Stimulated activated CD4-positive, alpha-beta T cell treated with anti-CD3 and anti-CD28 coated beads, Interleukin-4, amount 100 ng/mL, for 1 hour (primary cell): Measurements from ENCODE around the gene DDX54.

Source experiments
- DNase-seq: peaks from one replicate; pipeline ENCODE4 v3.0.0-alpha.2; 2020

The DDX54 gene

GRCh38 chr12:113116875-113117274 lies 68.4 kb downstream of the DDX54 start:
- DNase-seq: no peak

GRCh38 chr12:113115455-113116126 lies 69.7 kb downstream of the DDX54 start:
- no peak for DNase-seq

- DNase-seq: no peak
These were observed 70.7 kb downstream of the DDX54 start for GRCh38 chr12:113114447-113115178.

DNA sequence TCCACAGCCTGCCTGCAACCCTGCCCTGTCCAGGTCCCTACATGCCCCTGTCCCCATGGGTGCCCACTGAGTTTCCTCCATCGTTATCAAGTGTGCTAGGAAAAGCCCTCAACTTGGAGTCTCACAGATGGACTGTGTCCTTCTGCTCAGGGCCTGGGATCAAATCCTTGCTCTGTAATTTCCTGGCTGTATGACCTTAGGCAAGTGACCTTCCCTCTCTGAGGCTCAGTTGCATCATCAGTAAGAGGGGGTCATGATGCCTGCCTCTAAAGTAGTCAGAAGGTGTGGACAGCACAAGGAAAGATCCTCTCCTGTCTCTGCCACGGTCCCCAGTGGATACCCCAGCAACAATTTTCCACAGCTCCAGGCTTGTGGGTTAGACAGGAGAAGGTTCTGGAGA lies 71.9 kb downstream of the DDX54 start:
- DNase-seq: no peak

- no peak for DNase-seq
These were observed 73.0 kb downstream of the DDX54 start for GRCh38 chr12:113112043-113112899.

- DNase-seq: no peak
These were observed 74.0 kb downstream of the DDX54 start for GRCh38 chr12:113111247-113111646.

GRCh38 chr12:113109872-113110599 lies 75.2 kb downstream of the DDX54 start:
- DNase-seq: no peak

DNA sequence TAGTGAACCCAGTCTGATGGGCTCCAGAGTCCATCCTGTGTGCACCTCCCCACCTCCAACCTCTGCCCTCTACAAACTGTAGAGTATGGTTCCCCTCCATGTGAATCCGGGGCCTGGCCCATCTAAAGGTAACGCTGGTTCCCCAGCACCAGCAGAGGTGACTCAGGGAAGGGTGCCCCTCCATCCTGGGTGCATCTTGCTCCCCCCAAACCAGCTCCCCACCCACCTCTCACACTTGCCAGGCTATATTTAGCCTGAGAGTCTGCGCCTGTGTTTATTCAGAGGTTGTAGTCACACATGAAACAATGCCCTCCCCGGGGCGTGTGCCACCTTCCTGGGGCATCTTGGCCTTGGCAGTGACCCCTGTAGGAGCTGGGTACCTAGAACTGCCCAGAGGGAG lies 75.9 kb downstream of the DDX54 start:
- no peak for DNase-seq

DNA sequence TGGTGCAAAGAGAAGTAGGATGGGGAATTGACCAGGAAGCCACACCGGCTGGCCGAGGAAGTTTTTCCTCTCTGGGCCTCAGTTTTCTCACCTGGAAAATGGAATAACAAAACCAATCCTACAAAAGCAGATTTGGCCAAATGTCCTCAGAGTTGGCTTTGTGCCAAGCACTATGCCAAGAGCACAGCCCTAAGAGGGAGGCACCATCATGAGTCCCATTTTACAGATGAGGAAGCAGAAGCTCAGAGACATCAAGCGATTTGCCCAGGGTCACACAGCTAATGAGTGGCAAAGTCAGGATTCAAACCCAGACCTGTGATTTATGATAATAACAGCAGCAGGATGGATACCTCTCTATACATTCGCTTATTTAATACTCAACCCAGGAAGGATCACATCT lies 77.0 kb downstream of the DDX54 start:
- no peak for DNase-seq
